ENCODE results near the gene GRID2. TPM values are rescaled to one million over a fixed set of nuclear protein-coding genes. Genes with fewer than 3 reads are reported as not detected.

Gene GRID2
- polyA plus RNA-seq, 3 donors: not detected

- no peak overlapping the region for H3K27ac ChIP-seq (ENCODE audit: low read depth, low read length)
- 67 to 79% (median 72%) methylated on average over 2 of the region's 2 CpGs for WGBS, 3 donors
Measured at GRCh38 chr4:93080316-93080715, 776.5 kb downstream of the GRID2 start.

GRCh38 chr4:93084599-93085305 is 781.0 kb downstream of the GRID2 start:
- WGBS, 3 donors: 77 to 78% (median 78%) methylated on average over 10 of the region's 10 CpGs
- H3K27ac ChIP-seq (ENCODE audit: low read depth, low read length): no peak overlapping the region

- no peak overlapping the region for H3K27ac ChIP-seq (ENCODE audit: low read depth, low read length)
- 68 to 73% (median 68%) methylated on average over 4 of the region's 4 CpGs for WGBS, 3 donors
Measured at GRCh38 chr4:93086356-93086755, 782.6 kb downstream of the GRID2 start.

- no peak overlapping the region for H3K27ac ChIP-seq (ENCODE audit: low read depth, low read length)
- 76 to 92% (median 90%) methylated on average over 2 of the region's 2 CpGs for WGBS, 3 donors
Measured at GRCh38 chr4:93092765-93093164, 789.0 kb downstream of the GRID2 start.

- H3K27ac ChIP-seq (ENCODE audit: low read depth, low read length): no peak overlapping the region
- 89 to 92% (median 90%) methylated on average over 7 of the region's 7 CpGs for WGBS, 3 donors
Measured at GRCh38 chr4:93103042-93103441, 799.3 kb downstream of the GRID2 start.

GRCh38 chr4:93116624-93117023 is 812.9 kb downstream of the GRID2 start:
- no peak overlapping the region for H3K27ac ChIP-seq (ENCODE audit: low read depth, low read length)
- WGBS, 3 donors: 51 to 84% (median 65%) methylated on average over 1 of the region's 1 CpG

- WGBS, 3 donors: 87 to 94% (median 93%) methylated on average over 2 of the region's 2 CpGs
- no peak overlapping the region for H3K27ac ChIP-seq (ENCODE audit: low read depth, low read length)
Measured at GRCh38 chr4:93127489-93127888, 823.7 kb downstream of the GRID2 start.

- H3K27ac ChIP-seq (ENCODE audit: low read depth, low read length): no peak overlapping the region
- 70 to 74% (median 71%) methylated on average over 6 of the region's 6 CpGs for WGBS, 3 donors
Measured at GRCh38 chr4:93132631-93133030, 828.9 kb downstream of the GRID2 start.

- no peak overlapping the region for H3K27ac ChIP-seq (ENCODE audit: low read depth, low read length)
Measured at GRCh38 chr4:93139118-93139517, 835.4 kb downstream of the GRID2 start.

- no peak overlapping the region for H3K27ac ChIP-seq (ENCODE audit: low read depth, low read length)
- WGBS, 3 donors: 85 to 90% (median 85%) methylated on average over 3 of the region's 3 CpGs
Measured at GRCh38 chr4:93143902-93144301, 840.1 kb downstream of the GRID2 start.

- H3K27ac ChIP-seq (ENCODE audit: low read depth, low read length): no peak overlapping the region
- 50 to 80% (median 58%) methylated on average over 1 of the region's 1 CpG for WGBS, 3 donors
Measured at GRCh38 chr4:93144644-93145043, 840.9 kb downstream of the GRID2 start.

GRCh38 chr4:93147524-93148212 is 843.9 kb downstream of the GRID2 start:
- 88 to 93% (median 92%) methylated on average over 1 of the region's 1 CpG for WGBS, 3 donors
- H3K27ac ChIP-seq (ENCODE audit: low read depth, low read length): no peak overlapping the region

GRCh38 chr4:93152491-93152890 is 848.7 kb downstream of the GRID2 start:
- no peak overlapping the region for H3K27ac ChIP-seq (ENCODE audit: low read depth, low read length)
- 71 to 84% (median 78%) methylated on average over 2 of the region's 2 CpGs for WGBS, 3 donors

GRCh38 chr4:93157986-93158385 is 854.2 kb downstream of the GRID2 start:
- 68 to 69% (median 68%) methylated on average over 2 of the region's 2 CpGs for WGBS, 3 donors
- H3K27ac ChIP-seq (ENCODE audit: low read depth, low read length): no peak overlapping the region

GRCh38 chr4:93168053-93168452 is 864.3 kb downstream of the GRID2 start:
- WGBS, 3 donors: 92 to 93% (median 92%) methylated on average over 4 of the region's 4 CpGs

GRCh38 chr4:93169966-93170365 is 866.2 kb downstream of the GRID2 start:
- H3K27ac ChIP-seq (ENCODE audit: low read depth, low read length): no peak overlapping the region
- 93 to 96% (median 94%) methylated on average over 6 of the region's 6 CpGs for WGBS, 3 donors

More at GRCh38 chr4:93168053-93168452, 864.3 kb downstream of the GRID2 start:
- no peak overlapping the region for H3K27ac ChIP-seq (ENCODE audit: low read depth, low read length)

GRCh38 chr4:93174598-93174997 is 870.8 kb downstream of the GRID2 start:
- H3K27ac ChIP-seq (ENCODE audit: low read depth, low read length): no peak overlapping the region
- WGBS, 3 donors: 90 to 96% (median 91%) methylated on average over 1 of the region's 1 CpG

- no peak overlapping the region for H3K27ac ChIP-seq (ENCODE audit: low read depth, low read length)
- 73 to 85% (median 84%) methylated on average over 2 of the region's 2 CpGs for WGBS, 3 donors
Measured at GRCh38 chr4:93178279-93178678, 874.5 kb downstream of the GRID2 start.

- 39 to 59% (median 54%) methylated on average over 2 of the region's 2 CpGs for WGBS, 3 donors
- H3K27ac ChIP-seq (ENCODE audit: low read depth, low read length): no peak overlapping the region
Measured at GRCh38 chr4:93179044-93179443, 875.3 kb downstream of the GRID2 start.

GRCh38 chr4:93182722-93183121 is 879.0 kb downstream of the GRID2 start:
- 59 to 83% (median 78%) methylated on average over 4 of the region's 4 CpGs for WGBS, 3 donors

More at GRCh38 chr4:93182722-93183121, 879.0 kb downstream of the GRID2 start:
- H3K27ac ChIP-seq (ENCODE audit: low read depth, low read length): no peak overlapping the region

Data from adipose tissue (tissue), 3 donors.